Articular chondrocyte of knee joint (primary cell): ENCODE measurements around the gene VWA5B2. TPM values are rescaled to one million over a fixed set of nuclear protein-coding genes. Genes with fewer than 3 reads are reported as not detected.

ENCODE experiments used
- small RNA-seq: library from RNA; depleted of rRNA; stranded (forward); fragments of <200 nt; gene quantifications from one replicate; pipeline ENCODE3, GENCODE V24; 2012
- total RNA-seq: library from RNA; depleted of rRNA; stranded (reverse); fragments of >200 nt; gene quantifications from 2 replicates; pipeline ENCODE4 v1.2.3, GENCODE V29; 2012

Gene VWA5B2
- not detected in 2 replicates for total RNA-seq

DNA sequence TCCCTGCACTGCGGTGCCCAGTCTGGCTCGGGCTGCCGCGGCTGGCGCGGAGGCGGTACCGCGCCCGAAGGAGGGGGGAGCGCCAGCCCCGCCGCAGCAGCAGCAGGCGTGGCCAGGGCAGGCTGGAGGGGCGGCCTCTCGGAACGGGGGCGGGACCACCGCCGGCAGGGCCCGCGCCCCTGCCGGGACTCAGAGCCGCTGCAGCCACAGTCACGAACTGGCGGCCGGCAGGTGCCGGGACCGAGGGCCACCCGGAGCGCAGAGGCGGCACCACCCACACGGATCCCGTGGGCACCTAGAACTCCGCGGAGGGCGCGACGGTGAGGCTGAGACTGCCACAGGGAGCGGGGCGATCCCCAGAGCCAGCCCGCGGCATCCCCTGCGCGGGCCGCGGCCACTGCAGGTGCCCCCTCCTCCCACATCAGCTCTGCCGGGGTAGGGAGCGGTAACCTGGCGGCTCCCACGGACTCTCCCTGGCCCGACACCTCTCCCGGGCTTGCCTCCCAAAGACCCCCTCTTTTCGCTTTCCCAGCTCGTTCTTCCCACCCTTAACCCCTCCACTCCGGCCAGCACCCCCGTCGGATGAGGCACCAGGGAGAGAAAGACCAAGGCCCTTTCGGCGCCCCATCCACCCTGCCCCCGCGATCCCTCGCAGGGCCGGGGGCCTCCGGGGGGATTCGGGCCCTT, at the start of gene VWA5B2:
Gene VWA5B2 (plus strand): TSS at position 192 of the 687 bp plus-strand sequence. CDS start 944 bp downstream, outside the sequence.

DNA sequence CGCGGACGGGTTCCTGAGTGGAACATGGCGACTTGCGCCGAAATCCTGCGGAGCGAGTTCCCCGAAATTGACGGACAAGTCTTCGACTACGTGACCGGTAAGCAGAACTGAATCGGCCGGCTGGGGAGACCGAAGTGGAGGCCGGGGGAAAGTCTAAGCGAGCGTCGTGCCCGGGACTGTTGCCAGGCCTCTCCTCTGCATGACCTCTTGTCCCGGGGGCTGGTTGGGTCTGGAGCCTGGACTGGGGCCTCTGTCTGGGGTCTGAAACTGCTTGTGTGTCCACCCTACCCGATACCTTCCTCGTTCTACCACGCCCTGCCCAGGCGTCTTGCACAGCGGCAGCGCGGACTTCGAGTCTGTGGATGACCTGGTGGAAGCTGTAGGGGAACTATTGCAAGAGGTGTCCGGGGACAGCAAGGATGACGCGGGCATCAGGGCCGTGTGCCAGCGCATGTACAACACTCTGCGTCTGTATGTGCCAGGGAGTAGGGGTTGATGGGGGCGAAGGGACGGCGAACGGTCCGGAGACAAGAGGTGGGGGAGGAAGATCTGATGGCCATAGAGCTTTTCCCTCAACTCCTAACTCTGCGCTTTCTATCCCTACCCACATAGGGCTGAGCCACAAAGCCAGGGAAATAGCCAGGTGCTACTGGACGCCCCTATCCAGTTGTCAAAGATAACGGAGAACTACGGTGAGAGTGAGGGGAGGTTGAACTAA, 43.0 kb upstream of the VWA5B2 start, which contains the start of gene ABCF3:
Gene ABCF3 (plus strand): TSS at position 16 of the 718 bp plus-strand sequence. CDS start 9 bp downstream, at position 25.

DNA sequence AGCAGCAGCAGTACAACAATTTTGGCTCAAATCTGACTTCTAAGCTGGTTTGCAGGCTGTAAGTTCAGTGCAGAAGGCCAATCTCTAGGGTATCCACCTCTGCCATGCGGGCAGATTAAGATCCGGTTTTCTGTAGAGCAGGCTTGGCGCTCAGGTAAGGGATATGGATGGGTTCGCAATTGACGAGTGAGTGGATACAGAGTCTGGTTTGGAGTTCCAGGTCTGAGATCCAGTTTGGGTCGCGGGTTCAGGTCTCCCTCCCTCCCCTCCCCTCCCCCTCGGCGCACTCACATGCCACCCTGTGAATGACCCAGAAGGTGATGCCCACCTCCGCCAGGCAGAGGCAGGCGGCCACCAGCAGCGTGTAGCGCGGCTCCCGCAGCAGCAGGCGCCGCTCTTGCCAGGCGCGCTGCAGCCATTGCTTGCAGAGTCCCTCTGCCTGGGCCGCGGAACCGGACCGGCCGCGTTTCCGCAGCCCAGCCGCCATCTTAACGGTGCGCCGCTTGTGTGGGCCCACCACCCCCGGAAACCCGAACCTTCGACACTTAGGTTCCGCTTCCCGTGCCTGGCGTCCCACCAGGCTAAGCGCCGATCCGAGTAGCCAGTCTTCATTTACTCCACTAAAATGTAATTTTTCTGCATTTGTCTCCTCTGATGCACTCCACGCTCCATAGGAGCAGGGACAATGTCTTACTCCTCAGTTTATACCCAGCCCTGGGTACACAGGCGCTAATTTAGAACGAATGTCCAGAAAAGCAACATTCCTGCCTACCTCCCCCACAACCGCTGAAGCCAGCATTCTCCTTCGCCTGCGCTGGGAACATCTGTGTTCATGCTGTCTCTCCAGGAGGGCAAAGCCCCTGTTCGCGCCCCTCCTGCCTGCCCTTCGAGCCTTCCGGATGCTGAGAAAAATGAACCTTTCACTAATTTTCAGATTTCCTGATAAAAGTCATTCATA, 19.3 kb downstream of the VWA5B2 start, which contains the start of gene ALG3:
Gene ALG3 (minus strand): TSS at position 509 of the 958 bp plus-strand sequence. CDS start 22 bp downstream, at position 487.

DNA sequence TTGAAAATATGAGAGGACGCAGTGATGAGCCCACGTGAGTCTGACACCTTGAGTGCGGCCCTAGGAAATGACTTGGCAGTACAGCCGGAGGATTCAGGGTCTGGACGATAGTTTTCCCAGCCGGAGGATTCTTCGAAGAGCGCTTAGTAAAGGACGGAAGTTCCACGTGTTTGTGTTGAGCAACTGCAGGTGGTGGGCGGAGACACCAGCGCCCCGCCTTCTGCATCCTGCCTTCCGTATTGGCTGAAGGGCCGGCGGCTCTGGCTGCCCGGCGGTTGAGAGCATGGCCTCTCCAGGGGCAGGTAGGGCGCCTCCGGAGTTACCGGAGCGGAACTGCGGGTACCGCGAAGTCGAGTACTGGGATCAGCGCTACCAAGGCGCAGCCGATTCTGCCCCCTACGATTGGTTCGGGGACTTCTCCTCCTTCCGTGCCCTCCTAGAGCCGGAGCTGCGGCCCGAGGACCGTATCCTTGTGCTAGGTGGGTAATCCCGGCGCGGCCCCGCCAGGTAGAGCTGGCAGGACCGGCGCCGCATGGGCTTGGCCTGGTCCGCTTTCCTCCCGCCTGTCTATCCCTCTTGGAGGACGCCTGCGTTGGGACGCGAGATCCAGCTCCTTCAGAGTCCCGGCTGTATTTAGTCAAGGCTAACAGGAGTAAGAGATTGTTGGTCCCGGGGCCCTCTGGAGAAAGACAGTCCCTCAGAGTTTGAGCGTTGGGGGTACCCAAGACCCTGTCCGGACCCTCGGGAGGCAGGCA, 20.2 kb downstream of the VWA5B2 start, which contains the start of gene EEF1AKMT4:
Gene EEF1AKMT4 (plus strand): TSS at position 261 of the 755 bp plus-strand sequence. CDS start 23 bp downstream, at position 284.

DNA sequence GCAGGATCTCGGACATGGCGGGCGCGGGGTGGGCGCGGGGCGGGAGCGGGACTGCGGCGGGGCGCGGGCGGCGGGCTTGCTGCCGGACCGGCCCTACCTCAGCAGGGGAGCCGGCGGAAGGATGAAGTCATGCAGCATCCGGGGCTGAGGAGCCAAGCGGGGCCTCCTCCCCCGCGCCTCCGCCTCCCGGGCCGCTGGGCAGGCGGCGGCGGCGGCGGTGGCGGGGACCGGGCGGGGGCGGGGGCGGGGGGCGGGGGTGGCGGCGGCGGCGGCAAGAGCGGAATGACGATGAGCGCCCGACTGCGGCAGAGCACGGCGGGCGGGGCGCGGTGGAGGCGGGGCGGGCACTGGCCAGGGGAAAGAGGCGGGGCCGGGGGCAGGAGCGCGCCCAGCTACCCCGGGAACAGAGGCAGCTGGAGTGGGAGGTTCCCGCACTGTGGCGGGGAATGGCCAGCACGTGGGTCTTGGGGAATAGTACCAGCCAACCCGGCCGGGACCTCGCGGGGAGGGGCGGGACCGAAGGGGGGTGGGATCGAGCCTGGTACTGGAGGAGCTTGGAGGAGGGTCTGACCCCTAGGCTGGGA, 32.0 kb downstream of the VWA5B2 start, which contains the start of gene CAMK2N2:
Gene CAMK2N2 (minus strand): TSS at position 284 of the 584 bp plus-strand sequence. CDS start 268 bp downstream, at position 16.

DNA sequence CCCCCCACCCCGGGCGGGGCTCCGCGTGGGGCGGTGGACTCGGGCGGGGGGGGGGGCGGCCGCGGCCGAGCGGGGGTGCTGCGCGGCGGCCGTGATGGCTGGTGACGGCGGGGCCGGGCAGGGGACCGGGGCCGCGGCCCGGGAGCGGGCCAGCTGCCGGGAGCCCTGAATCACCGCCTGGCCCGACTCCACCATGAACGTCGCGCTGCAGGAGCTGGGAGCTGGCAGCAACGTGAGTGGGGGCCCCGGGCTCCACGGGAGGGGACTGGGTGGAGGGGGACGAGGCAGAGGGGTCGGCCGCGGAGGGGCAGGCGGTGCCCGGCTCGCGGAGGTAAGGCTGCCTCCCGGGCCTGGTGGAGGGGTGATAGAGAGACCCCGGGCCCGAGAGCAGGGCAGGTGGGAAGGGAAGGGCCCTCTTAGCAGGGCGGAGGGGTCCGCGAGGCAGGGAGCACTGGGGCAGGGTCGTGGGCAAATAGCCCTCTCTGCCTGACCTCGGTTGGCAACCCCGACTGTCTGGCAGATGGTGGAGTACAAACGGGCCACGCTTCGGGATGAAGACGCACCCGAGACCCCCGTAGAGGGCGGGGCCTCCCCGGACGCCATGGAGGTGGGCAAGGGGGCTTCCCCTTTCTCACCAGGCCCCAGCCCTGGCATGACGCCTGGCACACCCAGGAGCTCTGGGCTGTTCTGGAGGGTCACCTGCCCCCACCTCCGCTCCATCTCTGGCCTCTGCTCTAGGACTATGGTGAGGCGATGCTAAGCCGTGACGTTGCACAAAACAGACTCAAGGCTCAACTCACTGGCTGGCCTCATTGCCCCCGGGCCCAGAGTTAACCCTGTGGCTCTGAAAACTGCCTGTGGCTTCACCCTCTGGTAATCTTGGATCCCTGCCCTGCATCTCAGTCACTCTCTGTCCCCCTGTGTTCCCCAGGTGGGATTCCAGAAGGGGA, 46.9 kb downstream of the VWA5B2 start, which contains the start of gene ECE2:
Gene ECE2 (plus strand): TSS at position 62 of the 950 bp plus-strand sequence. CDS start 132 bp downstream, at position 194.

Small RNAs within 50 kb of the gene (small RNA-seq; reads per million reads assigned to genes)
- not detected for gene MIR1224

Other genes with a start within 250 kb of the VWA5B2 start
- 22.8 and 26.5 TPM in 2 replicates for gene ABCC5, start 211.7 kb upstream of the VWA5B2 start, total RNA-seq
- not detected in 2 replicates for gene HTR3D, start 197.8 kb upstream of the VWA5B2 start, total RNA-seq
- gene HTR3C, start 176.5 kb upstream of the VWA5B2 start, total RNA-seq: not detected in 2 replicates
- not detected in 2 replicates for gene HTR3E, start 132.5 kb upstream of the VWA5B2 start, total RNA-seq
- gene EIF2B5, start 94.2 kb upstream of the VWA5B2 start, total RNA-seq: 26.8 and 27.6 TPM in 2 replicates
- 23.5 and 27.4 TPM in 2 replicates for gene DVL3, start 74.2 kb upstream of the VWA5B2 start, total RNA-seq
- 386 and 454 TPM in 2 replicates for gene AP2M1, start 54.7 kb upstream of the VWA5B2 start, total RNA-seq
- gene ABCF3, start 43.4 kb upstream of the VWA5B2 start, total RNA-seq: 34.4 and 35.1 TPM in 2 replicates
- 26.4 and 30.1 TPM in 2 replicates for gene ALG3, start 19.4 kb downstream of the VWA5B2 start, total RNA-seq
- 2.0 and 2.4 TPM in 2 replicates for gene EEF1AKMT4, start 20.1 kb downstream of the VWA5B2 start, total RNA-seq
- gene CAMK2N2, start 32.0 kb downstream of the VWA5B2 start, total RNA-seq: not detected in 2 replicates
- not detected in 2 replicates for gene ECE2, start 46.4 kb downstream of the VWA5B2 start, total RNA-seq
- gene PSMD2, start 69.7 kb downstream of the VWA5B2 start, total RNA-seq: 218 and 257 TPM in 2 replicates
- 233 TPM in 2 replicates for gene EIF4G1, start 85.0 kb downstream of the VWA5B2 start, total RNA-seq
- gene FAM131A, start 108.0 kb downstream of the VWA5B2 start, total RNA-seq: 13.1 and 14.9 TPM in 2 replicates
- 3.1 and 4.6 TPM in 2 replicates for gene CLCN2, start 132.0 kb downstream of the VWA5B2 start, total RNA-seq
- 57.0 and 86.0 TPM in 2 replicates for gene POLR2H, start 132.1 kb downstream of the VWA5B2 start, total RNA-seq
- gene THPO, start 148.6 kb downstream of the VWA5B2 start, total RNA-seq: 0.76 and 0.78 TPM in 2 replicates
- gene CHRD, start 150.5 kb downstream of the VWA5B2 start, total RNA-seq: 1.7 and 4.7 TPM in 2 replicates